Measurements from ENCODE around the gene ZP2. TPM values are rescaled to one million over a fixed set of nuclear protein-coding genes. Genes with fewer than 3 reads are reported as not detected.

Gene ZP2
- total RNA-seq, 4 donors from 2014 or later: 0.63 TPM; not detected in 3

DNA sequence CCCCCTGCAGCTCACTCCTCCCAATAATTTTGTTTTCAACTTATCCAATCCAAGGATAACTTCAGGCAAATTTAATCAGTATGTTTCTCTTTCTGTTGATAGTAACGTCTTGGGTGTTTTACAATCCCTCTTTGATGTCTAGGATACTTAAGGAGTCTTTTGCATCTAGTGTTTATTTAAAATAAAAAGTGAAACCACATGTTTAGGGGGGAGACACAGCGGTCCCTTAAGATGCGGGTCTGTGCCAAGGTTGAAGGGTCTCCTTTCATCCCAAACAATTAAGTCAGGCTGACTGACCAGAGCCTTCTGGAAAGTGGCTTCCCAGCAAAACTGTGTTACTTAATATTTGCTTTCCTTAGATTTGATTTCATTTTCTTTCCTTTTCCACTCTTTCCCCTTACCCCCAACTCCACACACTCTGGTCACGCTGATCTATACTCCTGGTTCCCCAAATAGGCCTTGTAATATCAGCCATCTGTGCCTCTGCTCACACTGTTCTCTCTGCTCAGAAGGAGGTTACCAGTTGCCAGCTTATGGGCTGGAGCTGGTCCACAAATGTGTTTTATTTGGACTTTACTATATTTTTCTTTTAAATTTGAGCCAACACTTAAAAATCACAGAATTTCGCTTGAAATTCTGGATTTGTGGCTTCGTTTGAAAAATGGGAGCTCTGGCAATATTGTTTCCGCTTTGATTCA is 33.3 kb upstream of the ZP2 start:
- 46 to 50% methylated on average over 7 of the region's 7 CpGs for WGBS, 2 donors
- intact Hi-C loops (cut with DNase I): no loop called here
- Histone ChIP-seq H3K4me1 (no peaks in the 10 kb centered on the region), H3K9me3 (no peaks in the 10 kb centered on the region), H3K27ac (no peak overlapping the region), H3K36me3 (no peaks in the 10 kb centered on the region), H3K27me3 (no peaks in the 10 kb centered on the region), H3K4me3 (replicated peaks in 1 of 3) (no peak overlapping the region)
- TF ChIP-seq, protein P1, sequence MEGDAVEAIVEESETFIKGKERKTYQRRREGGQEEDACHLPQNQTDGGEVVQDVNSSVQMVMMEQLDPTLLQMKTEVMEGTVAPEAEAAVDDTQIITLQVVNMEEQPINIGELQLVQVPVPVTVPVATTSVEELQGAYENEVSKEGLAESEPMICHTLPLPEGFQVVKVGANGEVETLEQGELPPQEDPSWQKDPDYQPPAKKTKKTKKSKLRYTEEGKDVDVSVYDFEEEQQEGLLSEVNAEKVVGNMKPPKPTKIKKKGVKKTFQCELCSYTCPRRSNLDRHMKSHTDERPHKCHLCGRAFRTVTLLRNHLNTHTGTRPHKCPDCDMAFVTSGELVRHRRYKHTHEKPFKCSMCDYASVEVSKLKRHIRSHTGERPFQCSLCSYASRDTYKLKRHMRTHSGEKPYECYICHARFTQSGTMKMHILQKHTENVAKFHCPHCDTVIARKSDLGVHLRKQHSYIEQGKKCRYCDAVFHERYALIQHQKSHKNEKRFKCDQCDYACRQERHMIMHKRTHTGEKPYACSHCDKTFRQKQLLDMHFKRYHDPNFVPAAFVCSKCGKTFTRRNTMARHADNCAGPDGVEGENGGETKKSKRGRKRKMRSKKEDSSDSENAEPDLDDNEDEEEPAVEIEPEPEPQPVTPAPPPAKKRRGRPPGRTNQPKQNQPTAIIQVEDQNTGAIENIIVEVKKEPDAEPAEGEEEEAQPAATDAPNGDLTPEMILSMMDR (IDR thresholded peaks at IDR 0.05): no peak
- no peak for TF ChIP-seq POLR2A (IDR thresholded peaks at IDR 0.05)
- no peak for DNase-seq

DNA sequence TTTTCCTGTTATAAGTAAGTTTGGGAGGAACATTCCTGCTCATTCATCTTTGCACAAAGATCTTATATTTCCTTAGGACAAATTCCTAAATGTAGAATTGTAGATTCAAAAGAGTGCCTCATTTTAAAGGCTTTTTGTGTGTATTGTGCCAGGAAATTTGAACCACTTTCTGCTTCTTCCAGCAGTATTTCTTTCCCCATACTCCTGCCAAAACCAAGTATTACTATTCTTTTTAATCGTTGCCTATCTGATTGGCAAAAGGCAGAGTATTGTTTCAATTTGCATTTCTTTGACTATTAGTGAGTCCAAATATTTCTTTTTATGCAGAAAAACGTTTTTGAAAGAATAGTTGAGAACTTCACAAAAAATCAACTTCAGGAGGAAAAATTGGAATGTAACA is 31.4 kb upstream of the ZP2 start:
- TF ChIP-seq, protein P1 (IDR thresholded peaks at IDR 0.05): no peak
- no peak for TF ChIP-seq POLR2A (IDR thresholded peaks at IDR 0.05)
- H3K4me1 ChIP-seq: no peaks in the 10 kb centered on the region
- H3K27ac ChIP-seq: no peak overlapping the region
- no peaks in the 10 kb centered on the region for H3K9me3 ChIP-seq
- DNase-seq: no peak
- H3K27me3 ChIP-seq: no peaks in the 10 kb centered on the region
- WGBS, 2 donors: 37 to 38% methylated on average over 2 of the region's 2 CpGs
- H3K36me3 ChIP-seq: no peaks in the 10 kb centered on the region
- intact Hi-C loops (cut with DNase I): no loop called here
- H3K4me3 ChIP-seq (replicated peaks in 1 of 3): no peak overlapping the region

DNA sequence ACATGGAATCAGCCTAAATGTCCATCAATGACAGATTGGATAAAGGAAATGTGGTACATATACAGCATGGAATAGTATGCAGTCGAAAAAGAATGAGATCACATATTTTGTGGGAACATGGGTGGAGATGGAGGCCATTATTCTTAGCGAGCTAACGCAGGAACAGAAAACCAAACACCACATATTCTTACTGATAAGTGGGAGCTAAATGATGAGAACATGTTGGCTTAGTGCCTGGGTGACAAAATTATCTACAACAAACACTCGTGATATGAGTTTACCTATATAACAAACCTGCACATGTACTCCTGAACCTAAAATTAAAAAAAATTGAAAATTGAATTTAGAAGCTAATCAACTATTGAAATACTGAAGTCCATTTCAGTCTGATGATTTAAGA is 28.3 kb upstream of the ZP2 start:
- TF ChIP-seq POLR2A (IDR thresholded peaks at IDR 0.05): no peak
- TF ChIP-seq, protein P1 (IDR thresholded peaks at IDR 0.05): no peak
- Histone ChIP-seq H3K27ac (no peak overlapping the region), H3K4me3 (replicated peaks in 1 of 3) (no peak overlapping the region), H3K36me3 (no peaks in the 10 kb centered on the region), H3K4me1 (no peaks in the 10 kb centered on the region), H3K9me3 (no peaks in the 10 kb centered on the region), H3K27me3 (no peaks in the 10 kb centered on the region)
- 88 to 93% methylated on average over 4 of the region's 4 CpGs for WGBS, 2 donors
- no peak for DNase-seq
- intact Hi-C loops (cut with DNase I): no loop called here

DNA sequence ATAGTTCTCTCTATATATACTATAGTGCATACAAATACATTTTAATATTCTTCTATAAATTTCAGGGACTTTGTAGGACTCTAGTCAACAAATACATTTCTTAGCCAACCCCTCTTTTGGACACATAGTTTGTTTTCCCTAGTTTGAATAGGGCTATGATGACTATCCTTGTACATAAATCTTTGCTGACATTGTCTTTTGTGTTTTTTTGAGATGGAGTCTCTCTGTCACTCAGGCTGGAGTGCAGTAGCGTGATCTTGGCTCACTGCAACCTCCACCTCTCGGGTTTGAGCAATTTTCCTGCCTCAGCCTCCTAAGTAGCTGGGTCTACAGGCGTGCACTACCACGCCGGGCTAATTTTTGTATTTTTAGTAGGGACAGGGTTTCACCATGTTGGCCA is 25.5 kb upstream of the ZP2 start:
- 79 to 90% methylated on average over 5 of the region's 5 CpGs for WGBS, 2 donors
- no peaks in the 10 kb centered on the region for H3K9me3 ChIP-seq
- DNase-seq: no peak
- no peak overlapping the region for H3K4me3 ChIP-seq (replicated peaks in 1 of 3)
- H3K27me3 ChIP-seq: no peaks in the 10 kb centered on the region
- no peak for TF ChIP-seq POLR2A (IDR thresholded peaks at IDR 0.05)
- H3K4me1 ChIP-seq: no peaks in the 10 kb centered on the region
- intact Hi-C loops (cut with DNase I): no loop called here
- no peaks in the 10 kb centered on the region for H3K36me3 ChIP-seq
- H3K27ac ChIP-seq: no peak overlapping the region

DNA sequence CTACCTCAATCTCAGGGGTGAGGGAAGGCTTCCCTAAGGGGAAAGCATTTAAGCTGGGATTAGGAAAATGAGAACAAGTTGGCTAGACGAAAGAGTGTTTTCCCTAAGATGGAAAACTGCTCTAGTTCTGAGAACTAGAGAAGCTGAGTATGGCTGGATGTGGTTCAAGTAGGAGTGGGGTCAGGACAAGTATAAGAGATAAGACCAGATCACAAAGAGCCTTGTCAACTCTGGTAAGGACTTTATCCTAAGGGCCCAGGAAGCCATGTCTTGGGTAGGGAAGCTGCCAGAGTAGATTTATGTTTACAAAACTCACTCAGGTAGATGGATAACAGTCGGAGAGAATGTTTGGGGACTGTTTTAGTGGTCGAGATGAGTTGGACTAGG is 23.8 kb upstream of the ZP2 start:
- H3K27ac ChIP-seq: no peak overlapping the region
- H3K27me3 ChIP-seq: no peaks in the 10 kb centered on the region
- WGBS, 2 donors: 59 to 61% methylated on average over 3 of the region's 3 CpGs
- no peak overlapping the region for H3K4me3 ChIP-seq (replicated peaks in 1 of 3)
- TF ChIP-seq POLR2A (IDR thresholded peaks at IDR 0.05): no peak
- TF ChIP-seq, protein P1 (IDR thresholded peaks at IDR 0.05): no peak
- no peaks in the 10 kb centered on the region for H3K9me3 ChIP-seq
- intact Hi-C loops (cut with DNase I): no loop called here
- no peak for DNase-seq
- no peaks in the 10 kb centered on the region for H3K4me1 ChIP-seq
- H3K36me3 ChIP-seq: no peaks in the 10 kb centered on the region
